ENCODE measurements around the gene GNRHR. TPM values are rescaled to one million over a fixed set of nuclear protein-coding genes. Genes with fewer than 3 reads are reported as not detected.
"Not testable (repeated sequence)": the region's sequence is repeated elsewhere in the genome, so short reads cannot be mapped to it uniquely, and the experiment has no call there.

Gene GNRHR, protein sequence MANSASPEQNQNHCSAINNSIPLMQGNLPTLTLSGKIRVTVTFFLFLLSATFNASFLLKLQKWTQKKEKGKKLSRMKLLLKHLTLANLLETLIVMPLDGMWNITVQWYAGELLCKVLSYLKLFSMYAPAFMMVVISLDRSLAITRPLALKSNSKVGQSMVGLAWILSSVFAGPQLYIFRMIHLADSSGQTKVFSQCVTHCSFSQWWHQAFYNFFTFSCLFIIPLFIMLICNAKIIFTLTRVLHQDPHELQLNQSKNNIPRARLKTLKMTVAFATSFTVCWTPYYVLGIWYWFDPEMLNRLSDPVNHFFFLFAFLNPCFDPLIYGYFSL
- polyA plus RNA-seq (2012; ENCODE audit: missing spikeins), result 0.23 TPM

DNA sequence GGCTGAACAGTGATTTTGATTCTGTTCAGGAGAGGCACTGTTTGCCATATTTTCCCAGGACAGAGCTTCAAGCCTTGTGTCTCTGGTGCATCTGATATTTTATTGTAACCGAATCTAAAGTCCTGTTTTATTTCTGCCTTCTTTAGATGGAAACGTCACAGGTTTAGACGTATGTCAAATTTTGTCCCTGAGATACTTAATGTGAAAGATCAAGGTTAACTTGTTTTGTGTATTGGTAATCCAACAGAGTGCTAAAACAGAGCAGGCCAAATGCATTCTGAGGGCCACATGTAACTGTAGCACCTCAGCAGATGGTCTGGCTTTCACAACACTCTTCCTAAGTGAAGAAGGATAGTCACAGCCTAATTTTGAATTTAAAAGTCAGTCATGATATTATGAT, at the start of gene GNRHR:
TSS of gene GNRHR (minus strand) at position 101 of the 400 bp plus-strand sequence. CDS start at position 48, 53 bp downstream.
- TF ChIP-seq POLR2A (IDR thresholded peaks at IDR 0.05; ENCODE audit: low read depth, low read length), result no peak
- TF ChIP-seq POLR2AphosphoS5 (IDR thresholded peaks at IDR 0.05; ENCODE audit: low read depth, low read length), result no peak
- FAIRE-seq, result no peak
- no peak for DNase-seq (ENCODE audit: insufficient read length)

GRCh38 chr4:67796810-67797209, 42.6 kb upstream of the GNRHR start:
- no peak for FAIRE-seq
- no peak for TF ChIP-seq POLR2A (IDR thresholded peaks at IDR 0.05; ENCODE audit: low read depth, low read length)
- TF ChIP-seq TAF1 (IDR thresholded peaks at IDR 0.05; ENCODE audit: borderline replicate concordance, low read depth, low read length), result no peak
- TF ChIP-seq POLR2AphosphoS5 (IDR thresholded peaks at IDR 0.05; ENCODE audit: low read depth, low read length), result no peak

DNA sequence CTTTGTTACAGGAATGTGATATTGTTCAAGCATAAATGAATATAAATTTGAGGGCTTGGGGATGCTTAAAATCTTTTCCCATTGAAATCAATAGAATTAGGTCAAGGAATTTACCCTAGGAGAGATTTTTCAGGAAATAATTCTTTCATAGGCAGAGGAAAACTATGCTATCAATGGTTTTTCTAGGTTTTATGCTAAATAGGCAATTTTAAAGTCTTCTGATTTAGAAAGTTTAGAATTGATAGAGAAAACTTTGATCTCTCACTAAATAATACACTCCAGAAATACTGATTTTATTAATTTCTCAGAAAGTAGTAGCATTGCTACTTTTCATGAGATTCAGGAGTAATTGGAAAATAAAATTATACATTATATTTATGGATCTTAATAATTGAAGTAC, 36.5 kb upstream of the GNRHR start:
- DNase-seq (ENCODE audit: insufficient read length) (no peak), FAIRE-seq (no peak)
- no peak for TF ChIP-seq POLR2A (IDR thresholded peaks at IDR 0.05; ENCODE audit: low read depth, low read length)
- TF ChIP-seq POLR2AphosphoS5 (IDR thresholded peaks at IDR 0.05; ENCODE audit: low read depth, low read length), result no peak
- TF ChIP-seq TAF1 (IDR thresholded peaks at IDR 0.05; ENCODE audit: borderline replicate concordance, low read depth, low read length), result no peak

More at GRCh38 chr4:67796810-67797209, 42.6 kb upstream of the GNRHR start:
- DNase-seq (ENCODE audit: insufficient read length), result no peak

DNA sequence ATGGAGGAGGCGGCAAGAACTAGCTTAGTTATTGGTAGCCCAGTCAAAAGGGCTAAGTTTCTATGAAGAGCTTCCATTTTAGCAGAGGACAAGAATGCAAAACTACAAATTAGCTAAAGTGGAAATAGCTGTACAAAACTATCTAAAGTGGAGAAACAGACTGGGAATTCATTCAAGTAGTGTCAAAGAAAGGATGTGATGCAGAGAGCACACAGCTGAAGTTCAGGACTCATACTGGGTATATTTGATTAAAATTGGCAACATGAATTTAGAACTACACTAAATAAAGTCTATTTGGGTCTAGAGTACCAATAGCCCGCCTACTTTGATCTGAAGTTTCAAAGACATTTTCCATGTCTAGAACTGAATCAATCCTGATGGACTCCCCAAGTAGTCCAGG, 33.1 kb upstream of the GNRHR start:
- no peak for TF ChIP-seq POLR2A (IDR thresholded peaks at IDR 0.05; ENCODE audit: low read depth, low read length)
- no peak for TF ChIP-seq POLR2AphosphoS5 (IDR thresholded peaks at IDR 0.05; ENCODE audit: low read depth, low read length)
- no peak for TF ChIP-seq TAF1 (IDR thresholded peaks at IDR 0.05; ENCODE audit: borderline replicate concordance, low read depth, low read length)
- no peak for FAIRE-seq
- DNase-seq (ENCODE audit: insufficient read length), result no peak

DNA sequence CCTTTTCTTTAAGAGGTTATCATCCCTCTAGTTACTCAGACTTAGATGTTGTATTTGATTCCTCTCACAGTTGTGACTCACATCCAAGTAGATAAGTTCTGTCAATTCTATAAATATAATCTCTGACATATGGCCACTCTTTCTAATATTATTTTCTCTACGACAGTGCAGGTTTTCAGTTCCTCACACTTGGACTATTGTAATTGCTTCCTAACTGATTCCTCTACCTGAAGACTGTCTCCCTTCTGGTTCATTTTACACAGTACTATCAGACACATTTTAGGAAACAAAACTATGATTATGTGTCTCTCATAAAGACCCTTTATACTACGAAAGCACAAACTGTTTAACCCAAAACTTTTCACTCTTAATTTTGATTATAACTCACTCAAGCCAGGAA, 31.3 kb upstream of the GNRHR start:
- FAIRE-seq (no peak), DNase-seq (ENCODE audit: insufficient read length) (no peak)
- TF ChIP-seq POLR2A (IDR thresholded peaks at IDR 0.05; ENCODE audit: low read depth, low read length) (no peak), TAF1 (IDR thresholded peaks at IDR 0.05; ENCODE audit: borderline replicate concordance, low read depth, low read length) (no peak), POLR2AphosphoS5 (IDR thresholded peaks at IDR 0.05; ENCODE audit: low read depth, low read length) (no peak)

GRCh38 chr4:67779631-67780030, 25.4 kb upstream of the GNRHR start:
- DNase-seq (ENCODE audit: insufficient read length) (no peak), FAIRE-seq (no peak)
- TF ChIP-seq POLR2A (IDR thresholded peaks at IDR 0.05; ENCODE audit: low read depth, low read length), result no peak
- TF ChIP-seq TAF1 (IDR thresholded peaks at IDR 0.05; ENCODE audit: borderline replicate concordance, low read depth, low read length), result no peak
- TF ChIP-seq POLR2AphosphoS5 (IDR thresholded peaks at IDR 0.05; ENCODE audit: low read depth, low read length), result no peak

DNA sequence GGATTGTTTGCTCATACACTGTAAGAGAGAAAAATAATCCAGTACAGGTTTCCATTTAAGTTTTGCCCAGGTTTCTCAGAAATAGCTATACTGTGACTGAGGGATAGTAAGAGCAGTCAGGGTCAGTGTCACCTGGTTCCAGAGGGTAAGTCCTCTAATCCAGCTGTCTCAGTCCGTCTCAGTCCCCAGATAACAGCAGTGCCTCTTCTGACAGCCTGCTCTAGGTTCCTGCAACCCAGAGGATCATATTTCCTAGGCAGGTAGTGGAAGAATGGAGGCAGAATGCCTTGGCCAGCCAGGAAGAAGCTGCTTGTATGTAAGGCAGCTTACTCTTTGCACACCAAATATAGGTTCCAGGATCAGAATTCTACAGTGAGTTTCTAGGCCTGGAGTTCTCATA, 22.6 kb upstream of the GNRHR start:
- DNase-seq (ENCODE audit: insufficient read length) (no peak), FAIRE-seq (no peak)
- TF ChIP-seq TAF1 (IDR thresholded peaks at IDR 0.05; ENCODE audit: borderline replicate concordance, low read depth, low read length) (no peak), POLR2A (IDR thresholded peaks at IDR 0.05; ENCODE audit: low read depth, low read length) (no peak), POLR2AphosphoS5 (IDR thresholded peaks at IDR 0.05; ENCODE audit: low read depth, low read length) (no peak)

GRCh38 chr4:67770422-67770821, 16.2 kb upstream of the GNRHR start:
- DNase-seq (ENCODE audit: insufficient read length) (no peak), FAIRE-seq (no peak)
- TF ChIP-seq TAF1 (IDR thresholded peaks at IDR 0.05; ENCODE audit: borderline replicate concordance, low read depth, low read length) (no peak), POLR2A (IDR thresholded peaks at IDR 0.05; ENCODE audit: low read depth, low read length) (no peak), POLR2AphosphoS5 (IDR thresholded peaks at IDR 0.05; ENCODE audit: low read depth, low read length) (no peak)

- TF ChIP-seq TAF1 (IDR thresholded peaks at IDR 0.05; ENCODE audit: borderline replicate concordance, low read depth, low read length), result no peak
- no peak for DNase-seq (ENCODE audit: insufficient read length)
- no peak for FAIRE-seq
Measured at GRCh38 chr4:67765928-67766327, 11.7 kb upstream of the GNRHR start.

DNA sequence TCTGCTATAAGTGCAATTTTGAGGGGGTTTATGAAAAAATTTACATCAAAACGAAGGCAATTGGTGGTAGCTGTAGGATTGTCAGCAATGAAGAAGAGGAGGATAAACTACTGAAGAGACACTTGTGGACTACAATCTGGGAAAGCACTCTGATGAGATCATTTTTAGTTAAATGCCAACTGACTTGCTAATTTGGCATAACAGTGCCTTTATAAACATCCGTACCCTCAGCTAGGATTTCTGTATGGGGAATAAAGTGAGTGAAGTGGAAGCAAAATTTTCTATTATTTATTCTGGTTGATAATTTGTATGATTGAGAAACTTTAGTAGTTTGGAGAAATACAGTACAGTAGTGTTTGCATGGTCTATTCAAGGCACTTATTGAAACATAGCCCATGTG, 11.2 kb upstream of the GNRHR start:
- DNase-seq (ENCODE audit: insufficient read length) (no peak), FAIRE-seq (no peak)
- no peak for TF ChIP-seq TAF1 (IDR thresholded peaks at IDR 0.05; ENCODE audit: borderline replicate concordance, low read depth, low read length)
- TF ChIP-seq POLR2A (IDR thresholded peaks at IDR 0.05; ENCODE audit: low read depth, low read length), result no peak
- no peak for TF ChIP-seq POLR2AphosphoS5 (IDR thresholded peaks at IDR 0.05; ENCODE audit: low read depth, low read length)

DNA sequence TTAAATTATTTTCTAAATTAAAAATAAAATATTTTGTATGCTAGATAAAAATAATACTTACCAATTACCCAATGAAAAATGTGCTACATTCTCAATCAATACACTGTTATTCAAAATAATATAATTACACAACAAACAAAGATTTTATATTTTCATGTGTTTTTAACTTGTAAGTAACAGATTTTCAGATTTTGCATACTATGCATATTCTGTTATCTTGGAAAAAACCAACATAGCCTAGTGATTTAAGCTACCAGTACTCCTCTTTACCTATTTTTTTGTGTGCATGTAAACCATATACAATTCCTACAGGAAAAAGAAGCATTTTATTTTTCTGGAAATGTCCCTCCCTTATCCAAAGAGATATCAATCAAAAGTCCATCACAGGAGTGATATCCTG, 10.0 kb upstream of the GNRHR start:
- DNase-seq (ENCODE audit: insufficient read length) (no peak), FAIRE-seq (no peak)
- TF ChIP-seq POLR2A (IDR thresholded peaks at IDR 0.05; ENCODE audit: low read depth, low read length) (no peak), TAF1 (IDR thresholded peaks at IDR 0.05; ENCODE audit: borderline replicate concordance, low read depth, low read length) (no peak), POLR2AphosphoS5 (IDR thresholded peaks at IDR 0.05; ENCODE audit: low read depth, low read length) (no peak)

DNA sequence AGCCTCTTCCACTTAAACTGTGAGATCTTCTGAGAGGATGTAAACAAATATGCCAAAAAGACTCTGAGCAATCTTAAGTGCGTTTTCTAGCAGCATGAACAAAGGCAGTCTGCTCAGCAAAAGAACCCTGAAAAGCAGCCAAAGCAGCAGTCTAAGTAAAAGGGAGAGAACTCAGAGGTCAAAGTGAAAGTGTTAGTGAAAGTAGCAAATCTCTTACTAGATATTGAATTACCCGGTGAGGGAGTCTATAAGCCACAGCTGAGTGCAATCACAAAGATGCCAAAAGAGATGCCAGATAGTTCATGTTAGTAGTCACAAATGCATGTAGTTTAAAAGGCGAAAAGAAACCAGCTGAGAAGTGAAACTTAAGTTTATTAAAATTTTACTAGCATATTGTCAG, 7.9 kb upstream of the GNRHR start:
- TF ChIP-seq TAF1 (IDR thresholded peaks at IDR 0.05; ENCODE audit: borderline replicate concordance, low read depth, low read length) (no peak), POLR2A (IDR thresholded peaks at IDR 0.05; ENCODE audit: low read depth, low read length) (no peak), POLR2AphosphoS5 (IDR thresholded peaks at IDR 0.05; ENCODE audit: low read depth, low read length) (no peak)
- DNase-seq (ENCODE audit: insufficient read length), result peak; percentile 11
- FAIRE-seq, result peak; percentile 84

DNA sequence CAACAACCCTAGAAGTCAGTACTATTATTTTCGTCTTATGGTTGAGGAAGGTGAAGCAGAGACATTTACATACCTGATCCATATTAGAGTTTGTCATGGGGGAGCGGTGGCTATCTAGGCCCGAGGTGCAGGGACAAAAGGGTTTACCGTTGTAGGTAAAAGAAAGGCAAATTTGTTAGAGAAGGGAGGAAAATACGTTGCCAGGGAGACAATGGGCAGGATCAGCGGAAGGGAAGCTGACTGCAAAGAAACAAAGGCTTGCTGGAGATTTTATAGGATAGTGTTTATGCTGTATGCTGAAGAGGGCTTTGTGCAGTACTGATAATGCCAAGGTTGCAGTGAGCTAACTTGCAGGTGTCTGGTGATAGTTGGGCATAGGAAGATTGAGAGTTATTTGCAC, 2.8 kb upstream of the GNRHR start:
- FAIRE-seq; DNase-seq (ENCODE audit: insufficient read length): not testable (repeated sequence)
